NCI-H460 (cell line): ENCODE results near the gene ZNF844. TPM values are rescaled to one million over a fixed set of nuclear protein-coding genes. Genes with fewer than 3 reads are reported as not detected.
"Not testable (repeated sequence)": the region's sequence is repeated elsewhere in the genome, so short reads cannot be mapped to it uniquely, and the experiment has no call there.

ENCODE experiments used
- DNase-seq: peaks from one replicate; pipeline ENCODE4 v3.0.0-alpha.2; 2016; ENCODE audit warnings: low read depth; ENCODE audit errors: extremely low read depth
- small RNA-seq, 2 experiments: library from RNA; depleted of rRNA; stranded (forward); fragments of <200 nt; gene quantifications; one replicate each; pipeline ENCODE3, GENCODE V24; 2014
- total RNA-seq: library from RNA; depleted of rRNA; stranded (reverse); fragments of >200 nt; shearing (Covaris generic); gene quantifications from 2 replicates; pipeline ENCODE4 v1.2.3, GENCODE V29; 2014; rRNA removed

The ZNF844 gene
- total RNA-seq, 1 experiment from 2014 or later = not detected

DNA sequence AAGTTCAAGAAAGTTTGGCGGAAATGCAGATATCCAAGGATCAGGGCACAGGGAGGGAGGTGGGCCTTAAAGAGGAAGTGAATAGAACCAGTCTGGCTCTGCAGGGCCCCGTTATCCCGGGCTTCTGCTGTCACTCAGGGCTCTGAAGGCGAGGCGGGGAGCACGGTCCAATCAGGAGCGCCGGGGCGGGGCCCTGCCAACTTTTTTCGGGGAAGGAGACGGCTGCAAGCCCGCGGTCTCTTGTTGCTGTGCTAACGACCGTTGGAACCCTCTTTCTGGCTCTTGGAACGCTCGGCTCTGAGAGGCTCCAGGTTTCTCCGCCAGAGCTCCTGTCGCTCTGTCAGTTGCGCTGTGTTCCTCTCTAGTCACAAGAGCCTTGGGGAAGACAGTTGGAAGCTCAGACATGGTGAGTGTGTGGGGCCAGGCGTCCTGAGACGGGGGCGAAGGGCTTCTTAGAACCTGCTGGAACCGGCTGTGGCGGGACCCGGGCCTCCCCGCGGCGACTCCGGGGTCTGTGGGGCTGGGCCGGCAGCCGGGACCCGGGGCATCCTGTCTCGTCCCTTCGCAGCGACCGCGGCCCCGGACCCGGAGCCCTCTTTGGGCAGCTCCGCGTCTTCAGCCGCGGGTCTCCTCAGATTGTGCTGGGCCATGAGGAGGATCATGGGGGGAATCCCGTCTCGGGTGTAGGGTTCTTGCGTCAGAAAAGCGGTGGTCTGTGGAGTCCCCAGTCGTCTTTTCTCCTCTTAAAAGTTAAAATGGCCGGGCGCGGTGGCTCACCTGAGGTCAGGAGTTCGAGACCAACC is 27.7 kb downstream of the ZNF844 start:
- DNase-seq = no peak

DNA sequence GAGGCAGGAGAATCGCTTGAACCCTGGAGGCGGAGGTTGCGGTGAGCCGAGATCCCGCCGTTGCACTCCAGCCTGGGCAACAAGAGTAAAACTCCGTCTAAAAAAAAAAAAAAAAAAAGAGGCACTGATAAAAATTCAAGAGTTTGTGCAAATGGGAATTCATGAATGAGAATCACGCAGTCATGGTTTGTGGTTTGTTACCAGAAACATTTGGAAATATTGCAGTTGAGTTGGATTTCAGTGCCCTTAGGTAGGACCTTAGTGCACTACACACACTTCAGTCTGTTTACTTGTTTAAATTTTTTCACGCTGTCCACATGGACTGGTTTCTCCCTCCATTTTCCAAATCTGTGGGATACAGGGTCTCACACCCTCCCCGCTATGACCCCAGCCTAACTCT is 28.4 kb downstream of the ZNF844 start:
- no peak for DNase-seq

DNA sequence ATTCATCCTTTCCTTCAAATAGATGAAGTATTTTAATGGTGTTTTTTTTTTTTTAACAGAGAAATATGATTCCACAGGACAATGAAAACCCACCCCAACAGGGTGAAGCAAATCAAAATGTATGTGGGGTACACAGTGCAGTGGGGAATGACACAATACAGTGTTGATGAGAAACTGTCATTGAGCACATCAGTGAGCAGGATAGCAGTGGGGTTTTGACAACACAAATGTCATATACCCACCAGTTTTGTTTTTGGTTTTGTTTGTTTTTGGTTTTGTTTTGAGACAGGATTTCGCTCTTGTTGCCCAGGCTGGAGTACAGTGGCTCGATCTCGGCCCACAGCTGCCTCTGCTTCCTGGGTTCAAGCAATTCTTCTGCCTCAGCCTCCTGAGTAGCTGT is 29.2 kb downstream of the ZNF844 start:
- no peak for DNase-seq

DNA sequence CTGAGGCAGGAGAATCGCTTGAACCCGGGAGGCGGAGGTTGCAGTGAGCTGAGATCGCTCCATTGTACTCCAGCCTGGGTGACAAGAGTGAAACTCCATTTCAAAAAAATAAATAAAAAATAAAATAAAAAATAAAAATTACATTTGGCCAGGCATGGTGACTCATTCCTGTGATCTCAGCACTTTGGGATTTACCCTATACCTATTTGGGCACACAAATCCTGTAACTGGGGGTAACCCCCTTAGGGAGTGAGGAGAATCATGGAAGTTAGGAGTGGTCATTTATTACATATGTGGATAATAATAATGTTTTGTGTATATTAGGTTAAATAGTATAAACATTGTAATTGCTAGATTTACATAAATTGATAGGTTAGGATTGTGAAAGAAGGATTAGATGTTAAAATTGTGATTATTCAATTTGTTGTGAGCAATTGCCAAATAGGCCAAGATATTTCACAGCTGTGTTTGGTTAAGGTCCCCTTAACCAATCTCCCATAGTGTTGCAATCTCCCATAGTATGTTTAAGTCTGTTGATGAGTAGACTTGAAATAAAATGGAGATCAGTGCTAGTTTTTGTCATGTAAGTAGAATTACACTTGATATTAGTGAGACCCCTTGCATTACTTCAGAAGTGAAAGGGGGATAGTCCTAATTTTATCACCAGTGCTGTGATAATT is 30.7 kb downstream of the ZNF844 start:
- no peak for DNase-seq

GRCh38 chr19:12098040-12098439 is 33.5 kb downstream of the ZNF844 start:
- no peak for DNase-seq

DNA sequence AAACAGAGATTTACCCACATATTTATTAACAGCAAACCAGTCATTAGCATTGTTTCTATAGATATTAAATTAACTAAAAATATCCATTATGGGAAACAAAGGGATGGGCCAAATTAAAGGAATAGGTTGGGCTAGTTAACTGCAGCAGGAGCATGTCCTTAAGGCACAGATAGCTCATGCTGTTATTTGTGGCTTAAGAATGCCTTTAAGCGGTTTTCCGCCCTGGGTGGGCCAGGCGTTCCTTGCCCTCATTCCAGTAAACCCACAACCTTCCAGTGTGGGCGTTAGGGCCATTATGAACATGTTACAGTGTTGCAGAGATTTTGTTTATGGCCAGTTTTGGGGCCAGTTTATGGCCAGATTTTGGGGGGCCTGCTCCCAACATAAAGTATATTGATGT is 39.4 kb downstream of the ZNF844 start:
- not testable (repeated sequence) for DNase-seq

DNA sequence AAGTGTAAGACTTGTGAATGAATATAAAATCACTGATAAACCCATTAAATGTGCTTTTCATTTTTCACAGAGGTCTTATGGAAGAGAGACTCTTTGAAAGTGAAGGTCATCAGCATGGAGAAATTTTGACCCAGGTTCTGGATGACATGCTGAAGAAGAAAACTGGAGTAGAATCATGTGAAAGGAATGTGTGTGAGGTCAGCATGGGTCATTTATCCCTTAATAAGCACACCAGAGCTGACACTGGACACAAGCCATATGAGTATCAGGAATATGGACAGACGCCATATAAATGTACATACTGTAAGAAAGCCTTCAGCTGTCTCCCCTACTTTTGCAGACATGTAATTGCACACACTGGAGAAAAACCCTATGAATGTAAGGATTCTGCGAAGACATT is 46.6 kb downstream of the ZNF844 start:
- no peak for DNase-seq

DNA sequence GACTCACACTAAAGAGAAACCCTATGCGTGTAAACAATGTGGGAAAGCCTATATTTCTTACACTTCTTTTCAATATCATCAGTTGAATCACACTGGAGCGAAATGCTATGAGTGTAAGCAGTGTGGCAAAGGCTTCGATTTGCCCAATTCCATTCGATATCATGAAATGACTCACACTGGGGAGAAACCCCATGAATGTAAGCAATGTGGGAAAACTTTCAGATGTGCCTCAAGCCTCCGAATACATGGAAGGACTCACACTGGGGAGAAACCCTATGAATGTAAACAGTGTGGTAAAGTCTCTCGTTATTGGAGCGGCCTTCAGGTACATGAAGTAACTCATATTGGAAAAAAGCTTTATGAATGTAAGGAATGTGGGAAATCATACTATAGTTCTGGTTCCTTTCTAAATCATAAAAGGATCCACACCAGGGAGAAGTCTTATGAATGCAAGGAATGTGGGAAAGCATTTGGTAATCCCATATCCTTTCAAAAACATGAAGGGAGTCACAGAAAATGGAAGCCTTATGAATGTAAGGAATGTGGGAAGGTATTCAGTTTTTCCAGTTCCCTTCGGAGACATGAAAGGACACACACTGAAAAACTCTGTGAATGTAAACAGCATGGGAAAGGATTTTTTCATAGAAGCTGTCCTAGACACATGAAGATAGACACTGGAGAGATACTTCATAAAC is 47.6 kb downstream of the ZNF844 start:
- no peak for DNase-seq

DNA sequence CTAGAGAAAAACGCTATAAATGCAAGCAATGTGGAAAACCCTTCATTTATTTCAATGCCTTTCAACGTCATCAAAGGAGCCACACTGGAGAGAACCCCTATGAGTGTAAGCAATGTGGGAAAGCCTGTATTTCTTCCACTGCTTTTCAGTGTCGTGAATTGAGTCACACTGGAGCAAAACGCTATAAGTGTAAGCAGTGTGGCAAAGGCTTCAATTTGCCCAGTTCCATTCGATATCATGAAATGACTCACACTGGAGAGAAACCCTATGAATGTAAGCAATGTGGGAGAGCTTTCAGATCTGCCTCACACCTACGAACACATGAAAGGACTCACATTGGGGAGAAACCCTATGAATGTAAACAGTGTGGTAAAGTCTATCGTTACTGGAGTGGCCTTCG is 48.2 kb downstream of the ZNF844 start:
- no peak for DNase-seq

DNA sequence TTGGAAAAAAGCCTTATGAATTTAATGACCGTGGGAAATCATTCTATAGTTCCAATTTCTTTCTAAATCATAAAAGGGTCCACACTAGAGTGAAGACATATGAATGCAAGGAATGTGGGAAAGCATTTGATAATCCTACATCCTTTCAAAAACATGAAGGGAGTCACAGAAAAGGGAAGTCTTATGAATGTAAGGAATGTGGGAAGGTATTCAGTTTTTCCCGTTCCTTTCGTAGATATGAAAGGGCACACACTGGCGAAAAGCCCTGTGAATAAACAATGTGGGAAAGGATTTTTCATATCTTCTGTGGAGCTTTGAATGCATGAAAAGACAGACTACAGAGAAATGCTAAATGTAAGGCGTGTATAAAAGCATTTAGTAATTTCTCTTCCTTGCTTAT is 48.6 kb downstream of the ZNF844 start:
- no peak for DNase-seq

DNA sequence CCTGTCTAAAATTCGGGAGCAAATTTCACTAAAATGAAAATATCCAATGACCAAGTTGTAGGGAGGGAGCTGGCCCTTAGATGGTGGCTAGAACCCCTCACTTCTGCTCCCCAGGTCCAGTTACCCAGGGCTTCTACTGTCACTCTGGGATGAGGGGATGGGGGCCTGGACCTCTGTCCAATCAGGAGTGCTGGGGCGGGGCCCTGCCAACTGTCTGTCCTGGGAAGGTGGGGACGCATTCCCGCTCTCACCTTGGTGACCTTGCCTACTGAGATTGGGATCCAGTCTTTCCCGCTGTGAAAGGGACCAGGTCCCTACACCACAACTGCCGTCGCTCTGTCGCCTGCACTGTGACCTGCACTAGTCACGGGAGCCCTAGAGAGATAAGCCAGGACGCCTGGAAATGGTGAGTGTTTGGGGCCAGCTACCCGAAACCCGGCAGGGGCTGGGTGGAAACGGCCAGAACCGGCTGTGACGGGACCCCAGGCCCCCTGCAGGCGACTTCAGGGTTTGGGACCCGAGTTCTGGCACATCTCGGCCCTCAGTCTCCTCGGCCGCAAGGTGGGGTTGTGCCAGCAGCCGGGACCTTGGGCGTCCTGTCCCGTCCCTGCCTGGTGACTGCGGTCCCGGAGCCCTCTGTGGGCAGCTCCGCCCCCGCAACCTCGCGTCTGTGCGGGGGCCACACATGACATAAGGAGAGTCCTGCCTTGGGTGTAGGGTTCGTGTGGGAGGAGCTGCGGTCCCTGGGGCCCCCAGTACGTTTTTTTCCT is 52.9 kb downstream of the ZNF844 start:
- DNase-seq = no peak

- DNase-seq = no peak
These were observed 62.2 kb downstream of the ZNF844 start for GRCh38 chr19:12126707-12127106.

Small RNA genes within 50 kb of the gene (small RNA-seq; reads per million reads assigned to genes)
- gene RF00019 = 0 reads per million in 2 experiments
- 0 to 0.02 reads per million in 2 experiments for gene RNA5SP465
- 0 reads per million in 2 experiments for gene RNA5SP466
- 0 reads per million in 2 experiments for gene RNA5SP467

Other genes with a start within 250 kb of the ZNF844 start
- not detected in 2 replicates for gene ZNF439, start 216.0 kb upstream of the ZNF844 start, total RNA-seq
- gene ZNF69, start 176.9 kb upstream of the ZNF844 start, total RNA-seq = not detected in 2 replicates
- 0.12 and 0.26 TPM in 2 replicates for gene ZNF700, start 139.6 kb upstream of the ZNF844 start, total RNA-seq
- gene ZNF763, start 99.7 kb upstream of the ZNF844 start, total RNA-seq = not detected in 2 replicates
- gene ZNF433, start 29.1 kb upstream of the ZNF844 start, total RNA-seq = not detected in 2 replicates
- gene ZNF878, start 11.8 kb upstream of the ZNF844 start, total RNA-seq = not detected in 2 replicates
- gene ZNF20, start 75.6 kb downstream of the ZNF844 start, total RNA-seq = 0.75 and 1.7 TPM in 2 replicates
- not detected in 2 replicates for gene ZNF625, start 92.0 kb downstream of the ZNF844 start, total RNA-seq
- gene ZNF136, start 98.4 kb downstream of the ZNF844 start, total RNA-seq = 3.7 and 3.9 TPM in 2 replicates
- gene ZNF44, start 230.2 kb downstream of the ZNF844 start, total RNA-seq = 0.17 and 0.32 TPM in 2 replicates